GM12865 (cell line): ENCODE results near the gene FRMD1.

Source experiments
- DNase-seq: peaks from one replicate; pipeline ENCODE4 v3.0.0; 2010; ENCODE audit warnings: low read depth
- H3K4me3 ChIP-seq: 2 replicates; pipeline ENCODE4 v1.5.1; 2011; ENCODE audit warnings: mild to moderate bottlenecking, low read depth, low read length, control low read depth
- TF ChIP-seq, protein P1 (sequence below): IDR thresholded peaks from 2 replicates; pipeline ENCODE4 v1.5.1; 2011; ENCODE audit warnings: low read length, control low read depth, low read depth, inconsistent platforms; ENCODE audit not compliant: insufficient read depth; ENCODE audit errors: missing control alignments

FRMD1 gene

DNA sequence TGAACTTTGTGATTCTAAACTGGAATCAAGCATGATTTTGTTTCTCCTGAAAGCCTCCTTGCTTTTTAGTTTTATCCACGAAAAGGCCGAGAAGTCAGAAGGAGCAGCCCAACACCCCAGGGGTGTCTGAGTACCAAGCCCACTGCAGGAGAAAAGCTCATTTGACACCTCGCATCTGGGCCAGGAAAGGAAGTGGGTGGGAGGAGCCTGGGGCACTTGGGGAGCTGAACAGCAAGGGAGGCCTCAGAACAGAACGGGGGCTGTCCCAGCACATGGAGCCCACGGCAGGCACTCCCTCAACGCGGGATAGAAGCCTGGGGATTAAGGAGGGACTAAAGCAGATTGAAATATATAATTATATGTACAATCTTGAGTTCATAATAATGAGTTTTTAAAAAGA lies 75.0 kb downstream of the FRMD1 start:
- TF ChIP-seq, protein P1, sequence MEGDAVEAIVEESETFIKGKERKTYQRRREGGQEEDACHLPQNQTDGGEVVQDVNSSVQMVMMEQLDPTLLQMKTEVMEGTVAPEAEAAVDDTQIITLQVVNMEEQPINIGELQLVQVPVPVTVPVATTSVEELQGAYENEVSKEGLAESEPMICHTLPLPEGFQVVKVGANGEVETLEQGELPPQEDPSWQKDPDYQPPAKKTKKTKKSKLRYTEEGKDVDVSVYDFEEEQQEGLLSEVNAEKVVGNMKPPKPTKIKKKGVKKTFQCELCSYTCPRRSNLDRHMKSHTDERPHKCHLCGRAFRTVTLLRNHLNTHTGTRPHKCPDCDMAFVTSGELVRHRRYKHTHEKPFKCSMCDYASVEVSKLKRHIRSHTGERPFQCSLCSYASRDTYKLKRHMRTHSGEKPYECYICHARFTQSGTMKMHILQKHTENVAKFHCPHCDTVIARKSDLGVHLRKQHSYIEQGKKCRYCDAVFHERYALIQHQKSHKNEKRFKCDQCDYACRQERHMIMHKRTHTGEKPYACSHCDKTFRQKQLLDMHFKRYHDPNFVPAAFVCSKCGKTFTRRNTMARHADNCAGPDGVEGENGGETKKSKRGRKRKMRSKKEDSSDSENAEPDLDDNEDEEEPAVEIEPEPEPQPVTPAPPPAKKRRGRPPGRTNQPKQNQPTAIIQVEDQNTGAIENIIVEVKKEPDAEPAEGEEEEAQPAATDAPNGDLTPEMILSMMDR = no peak
- no peak for DNase-seq
- H3K4me3 ChIP-seq = no peak overlapping the region
